CD4-positive, alpha-beta T cell treated with Interleukin-17A for 4 hours (primary cell): ENCODE data around the gene PSG1.

Source experiments
- DNase-seq: peaks from one replicate; pipeline ENCODE4 v3.0.0-alpha.2; 2020; ENCODE audit warnings: mixed read lengths

Gene PSG1

GRCh38 chr19:42816894-42817293, 62.6 kb downstream of the PSG1 start:
- no peak for DNase-seq
